Cerebellar cortex (tissue), 1 donor: ENCODE measurements around the gene MTFP1.
"Not testable (repeated sequence)": the region's sequence is repeated elsewhere in the genome, so short reads cannot be mapped to it uniquely, and the experiment has no call there.

Experiments
- DNase-seq: peaks from one replicate; pipeline ENCODE4 v3.0.0-alpha.2; 2015; ENCODE audit warnings: low spot score

The MTFP1 gene

GRCh38 chr22:30455075-30455840, 29.7 kb downstream of the MTFP1 start:
- no peak for DNase-seq

- no peak for DNase-seq
These were observed 32.4 kb downstream of the MTFP1 start for GRCh38 chr22:30457981-30458380.

GRCh38 chr22:30459181-30460052, 33.8 kb downstream of the MTFP1 start:
- DNase-seq, result no peak

- no peak for DNase-seq
These were observed 34.6 kb downstream of the MTFP1 start for GRCh38 chr22:30460147-30460546.

GRCh38 chr22:30460555-30460954, 35.0 kb downstream of the MTFP1 start:
- DNase-seq, result not testable (repeated sequence)

- no peak for DNase-seq
These were observed 43.6 kb downstream of the MTFP1 start for GRCh38 chr22:30469165-30469564.

GRCh38 chr22:30470655-30471054, 45.1 kb downstream of the MTFP1 start:
- DNase-seq, result no peak

- DNase-seq, result no peak
These were observed 46.2 kb downstream of the MTFP1 start, which contains the start of gene SEC14L3 for GRCh38 chr22:30471616-30472318. Gene SEC14L3, minus strand, starts transcription at chr22:30472017. Its CDS starts 59 bp downstream, at chr22:30471958.

GRCh38 chr22:30472994-30473720, 47.6 kb downstream of the MTFP1 start:
- DNase-seq, result no peak

GRCh38 chr22:30474121-30474520, 48.6 kb downstream of the MTFP1 start:
- DNase-seq, result no peak

GRCh38 chr22:30474683-30475424, 49.3 kb downstream of the MTFP1 start:
- no peak for DNase-seq
